Measurements from ENCODE around the gene DIDO1. TPM values are rescaled to one million over a fixed set of nuclear protein-coding genes. Genes with fewer than 3 reads are reported as not detected.
A peak's percentile ranks its signal among the peaks of the same experiment; 100 is the strongest.

The DIDO1 gene
- total and polyA plus RNA-seq, 5 donors, result 23.3 to 42.5 (median 39.0) TPM

DNA sequence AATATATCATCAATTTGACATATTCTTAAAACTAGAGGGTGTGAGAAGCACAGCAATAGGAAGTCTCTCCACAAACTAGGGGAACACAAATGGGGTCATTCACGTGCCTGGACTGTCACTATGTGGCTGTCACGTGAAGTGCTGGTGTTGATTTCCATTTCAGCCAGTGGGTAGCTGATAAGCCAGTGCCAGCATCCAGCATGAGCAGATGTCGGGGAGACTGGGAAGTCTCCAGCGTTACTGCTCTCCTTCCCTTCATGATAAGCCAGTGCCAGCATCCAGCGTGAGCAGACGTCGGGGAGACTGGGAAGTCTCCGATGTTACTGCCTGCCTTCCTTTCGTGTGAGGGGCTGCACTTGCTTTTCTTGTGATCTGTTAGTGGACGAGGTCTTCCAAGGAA is 20.6 kb upstream of the DIDO1 start:
- Histone ChIP-seq H3K4me3 (ENCODE audit: low read length) (no peak overlapping the region), H3K4me1 (ENCODE audit: control insufficient read depth, insufficient read depth, low read length) (peaks cover 2% of the 10 kb centered on the region), H3K27ac (ENCODE audit: low read length) (no peak overlapping the region), H3K27me3 (ENCODE audit: control insufficient read depth, insufficient read depth) (no peaks in the 10 kb centered on the region), H3K9me3 (ENCODE audit: control insufficient read depth, low read length) (no peaks in the 10 kb centered on the region)
- 25% methylated on average over 10 of the region's 10 CpGs for WGBS
- DNase-seq (peak; percentile 69 to 84 (median 81)), ATAC-seq (peak; percentile 83 to 87)
- intact Hi-C loops (cut with DNase I), result loop anchor here in 1 of 4 donors (10.0 kb wide), 1 partner anchor 52 kb away; no protein-coding TSS in a partner anchor

- intact Hi-C loops (cut with DNase I), result loop anchor here in 1 of 4 donors (10.0 kb wide), 1 partner anchor 51 kb away; no protein-coding TSS in a partner anchor
- WGBS, result 88% methylated on average over 25 of the region's 25 CpGs
- no peaks in the 10 kb centered on the region for H3K9me3 ChIP-seq (ENCODE audit: control insufficient read depth, low read length)
- H3K4me3 ChIP-seq (ENCODE audit: low read length), result no peak overlapping the region
- peak in 2 of 3 donors; percentile 43 to 54 for DNase-seq
- H3K27me3 ChIP-seq (ENCODE audit: control insufficient read depth, insufficient read depth), result no peaks in the 10 kb centered on the region
- H3K27ac ChIP-seq (ENCODE audit: low read length), result no peak overlapping the region
- H3K4me1 ChIP-seq (ENCODE audit: control insufficient read depth, insufficient read depth, low read length), result peaks cover 2% of the 10 kb centered on the region
- ATAC-seq, result no peak
Measured at GRCh38 chr20:62945771-62946339, 19.6 kb upstream of the DIDO1 start.

- Histone ChIP-seq H3K9me3 (ENCODE audit: control insufficient read depth, low read length) (no peaks in the 10 kb centered on the region), H3K4me1 (ENCODE audit: control insufficient read depth, insufficient read depth, low read length) (peaks cover 2% of the 10 kb centered on the region), H3K27ac (ENCODE audit: low read length) (no peak overlapping the region), H3K27me3 (ENCODE audit: control insufficient read depth, insufficient read depth) (no peaks in the 10 kb centered on the region), H3K4me3 (ENCODE audit: low read length) (no peak overlapping the region)
- intact Hi-C loops (cut with DNase I), result loop anchor here in 1 of 4 donors (10.0 kb wide), 1 partner anchor 50 kb away; no protein-coding TSS in a partner anchor
- ATAC-seq (no peak), DNase-seq (peak in 1 of 3 donors; percentile 24)
- whole genome bisulfite sequencing, result 88% methylated on average over 10 of the region's 10 CpGs
Measured at GRCh38 chr20:62944746-62945145, 18.4 kb upstream of the DIDO1 start.

DNA sequence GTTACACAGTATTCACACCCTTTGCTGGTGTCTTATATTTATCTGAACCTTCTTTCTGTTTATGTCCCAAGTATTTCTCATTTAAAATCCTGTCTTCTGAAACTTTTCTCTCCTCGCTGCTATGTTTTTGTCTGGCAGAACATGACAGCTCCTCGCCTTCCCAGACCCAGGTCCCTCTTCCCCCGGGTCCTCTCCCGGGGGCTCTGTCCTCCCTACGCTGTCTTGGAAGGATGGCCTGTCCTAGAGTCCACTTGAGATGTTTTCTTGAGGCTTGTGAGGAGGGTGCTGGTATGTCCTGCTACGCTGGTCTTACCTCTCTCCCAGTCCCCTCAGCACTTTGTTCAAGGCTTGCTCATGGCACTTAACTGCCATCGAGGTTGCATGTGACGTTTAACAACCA is 17.9 kb upstream of the DIDO1 start:
- H3K4me1 ChIP-seq (ENCODE audit: control insufficient read depth, insufficient read depth, low read length), result peaks cover 5% of the 10 kb centered on the region
- peak in 1 of 3 donors; percentile 8 for DNase-seq
- no peak for ATAC-seq
- H3K4me3 ChIP-seq (ENCODE audit: low read length), result no peak overlapping the region
- no peaks in the 10 kb centered on the region for H3K9me3 ChIP-seq (ENCODE audit: control insufficient read depth, low read length)
- intact Hi-C loops (cut with DNase I), result loop anchor here in 1 of 4 donors (10.0 kb wide), 1 partner anchor 49 kb away; no protein-coding TSS in a partner anchor
- H3K27me3 ChIP-seq (ENCODE audit: control insufficient read depth, insufficient read depth), result no peaks in the 10 kb centered on the region
- 92% methylated on average over 8 of the region's 8 CpGs for WGBS
- no peak overlapping the region for H3K27ac ChIP-seq (ENCODE audit: low read length)

DNA sequence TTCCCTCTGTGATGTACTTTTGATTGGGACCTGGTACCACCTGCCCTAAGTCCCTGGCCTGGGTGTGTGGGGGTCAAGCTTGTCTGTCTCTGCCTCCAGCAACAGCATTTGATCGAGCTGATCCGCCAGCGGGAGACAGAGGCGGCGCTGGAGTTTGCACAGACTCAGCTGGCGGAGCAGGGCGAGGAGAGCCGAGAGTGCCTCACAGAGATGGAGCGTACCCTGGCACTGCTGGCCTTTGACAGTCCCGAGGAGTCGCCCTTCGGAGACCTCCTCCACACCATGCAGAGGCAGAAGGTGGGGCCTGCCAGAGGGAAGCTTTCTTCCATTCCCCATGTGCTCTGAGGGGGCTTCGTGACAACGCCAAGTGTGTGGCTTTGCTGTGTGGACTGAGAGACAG is 17.1 kb upstream of the DIDO1 start:
- Histone ChIP-seq H3K27me3 (ENCODE audit: control insufficient read depth, insufficient read depth) (no peaks in the 10 kb centered on the region), H3K27ac (ENCODE audit: low read length) (no peak overlapping the region), H3K4me3 (ENCODE audit: low read length) (no peak overlapping the region), H3K4me1 (ENCODE audit: control insufficient read depth, insufficient read depth, low read length) (peaks cover 5% of the 10 kb centered on the region), H3K9me3 (ENCODE audit: control insufficient read depth, low read length) (no peaks in the 10 kb centered on the region)
- 87% methylated on average over 14 of the region's 14 CpGs for WGBS
- DNase-seq, result peak in 2 of 3 donors; percentile 36 to 38
- no peak for ATAC-seq
- intact Hi-C loops (cut with DNase I), result loop anchor here in 1 of 4 donors (10.0 kb wide), 1 partner anchor 49 kb away; no protein-coding TSS in a partner anchor

DNA sequence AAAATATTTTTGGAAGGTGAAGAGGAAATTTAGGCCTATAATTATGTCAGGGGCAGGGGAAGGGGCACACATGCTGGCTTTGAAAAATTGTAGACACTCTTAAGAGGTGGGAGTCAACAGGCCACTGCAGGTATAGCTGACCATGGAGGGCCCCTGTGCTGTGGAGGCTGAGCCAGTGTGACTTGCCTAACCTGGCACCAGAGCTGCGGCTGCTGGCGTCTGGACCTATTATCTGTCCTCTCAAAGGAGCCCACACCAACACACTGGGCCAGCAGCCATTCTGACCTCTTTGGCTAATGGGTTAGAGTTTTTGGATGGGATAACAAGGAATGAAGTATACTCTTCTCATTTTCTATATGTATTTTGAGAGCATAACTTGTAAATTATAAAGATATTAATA is 16.2 kb upstream of the DIDO1 start:
- H3K4me3 ChIP-seq (ENCODE audit: low read length), result no peak overlapping the region
- peaks cover 4% of the 10 kb centered on the region for H3K4me1 ChIP-seq (ENCODE audit: control insufficient read depth, insufficient read depth, low read length)
- ATAC-seq, result no peak
- H3K27ac ChIP-seq (ENCODE audit: low read length), result no peak overlapping the region
- no peaks in the 10 kb centered on the region for H3K9me3 ChIP-seq (ENCODE audit: control insufficient read depth, low read length)
- peak in 2 of 3 donors; percentile 61 to 76 for DNase-seq
- no peaks in the 10 kb centered on the region for H3K27me3 ChIP-seq (ENCODE audit: control insufficient read depth, insufficient read depth)
- intact Hi-C loops (cut with DNase I), result loop anchor here in 1 of 4 donors (10.0 kb wide), 1 partner anchor 48 kb away; no protein-coding TSS in a partner anchor
- 58% methylated on average over 2 of the region's 2 CpGs for WGBS

GRCh38 chr20:62941792-62942191 is 15.5 kb upstream of the DIDO1 start:
- ATAC-seq (no peak), DNase-seq (no peak)
- H3K4me3 ChIP-seq (ENCODE audit: low read length), result no peak overlapping the region
- intact Hi-C loops (cut with DNase I), result loop anchor here in 1 of 4 donors (10.0 kb wide), 1 partner anchor 47 kb away; no protein-coding TSS in a partner anchor
- H3K9me3 ChIP-seq (ENCODE audit: control insufficient read depth, low read length), result no peaks in the 10 kb centered on the region
- 96% methylated on average over 1 of the region's 1 CpG for WGBS
- peaks cover 3% of the 10 kb centered on the region for H3K4me1 ChIP-seq (ENCODE audit: control insufficient read depth, insufficient read depth, low read length)
- no peak overlapping the region for H3K27ac ChIP-seq (ENCODE audit: low read length)
- H3K27me3 ChIP-seq (ENCODE audit: control insufficient read depth, insufficient read depth), result no peaks in the 10 kb centered on the region

DNA sequence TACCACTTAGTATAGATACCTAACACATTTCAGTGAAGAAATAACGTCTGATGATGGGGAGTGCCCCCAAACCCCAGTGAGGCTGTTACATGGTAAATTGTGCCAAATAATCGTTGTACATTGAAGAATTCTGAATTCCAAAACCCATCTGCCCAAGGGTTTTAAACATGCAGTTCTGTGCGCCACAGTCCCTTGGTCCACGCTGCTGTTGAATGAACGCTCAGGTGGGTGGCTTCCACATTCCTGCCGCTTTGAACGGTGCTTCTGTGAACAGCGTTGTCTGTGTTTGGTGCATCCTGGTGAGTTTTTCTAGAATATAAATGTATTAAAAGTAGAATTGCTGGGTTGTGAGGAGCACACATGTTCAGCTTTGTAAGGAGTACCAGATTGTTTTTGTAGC is 14.6 kb upstream of the DIDO1 start:
- ATAC-seq, result no peak
- Histone ChIP-seq H3K27me3 (ENCODE audit: control insufficient read depth, insufficient read depth) (no peaks in the 10 kb centered on the region), H3K4me3 (ENCODE audit: low read length) (no peak overlapping the region), H3K27ac (ENCODE audit: low read length) (no peak overlapping the region), H3K9me3 (ENCODE audit: control insufficient read depth, low read length) (no peaks in the 10 kb centered on the region), H3K4me1 (ENCODE audit: control insufficient read depth, insufficient read depth, low read length) (peaks cover 5% of the 10 kb centered on the region)
- intact Hi-C loops (cut with DNase I), result loop anchor here in 1 of 4 donors (10.0 kb wide), 1 partner anchor 46 kb away; no protein-coding TSS in a partner anchor
- no peak for DNase-seq
- WGBS, result 89% methylated on average over 8 of the region's 8 CpGs

GRCh38 chr20:62938105-62938888 is 12.0 kb upstream of the DIDO1 start, which contains the start of gene GID8:
Gene GID8, plus strand, starts transcription at chr20:62938147. Its CDS starts 3,356 bp downstream, at chr20:62941503.
- peak; percentile 46 to 53 for ATAC-seq
- H3K27me3 ChIP-seq (ENCODE audit: control insufficient read depth, insufficient read depth), result no peaks in the 10 kb centered on the region
- peak within 1 kb of the TSS; percentile 81 for H3K27ac ChIP-seq (ENCODE audit: low read length)
- H3K9me3 ChIP-seq (ENCODE audit: control insufficient read depth, low read length), result no peaks in the 10 kb centered on the region
- intact Hi-C loops (cut with DNase I), result no loop called here
- peaks cover 11% of the 10 kb centered on the region for H3K4me1 ChIP-seq (ENCODE audit: control insufficient read depth, insufficient read depth, low read length)
- peak within 1 kb of the TSS; percentile 88 for H3K4me3 ChIP-seq (ENCODE audit: low read length)
- DNase-seq, result peak; percentile 58 to 81 (median 79)
- WGBS, result under 1% methylated on average over 78 of the region's 79 CpGs

GRCh38 chr20:62937268-62938104 is 11.2 kb upstream of the DIDO1 start:
- ATAC-seq (peak; percentile 95 to 96), DNase-seq (peak; percentile 98 to 99 (median 99))
- peak overlapping the region; percentile 88 for H3K4me3 ChIP-seq (ENCODE audit: low read length)
- H3K9me3 ChIP-seq (ENCODE audit: control insufficient read depth, low read length), result no peaks in the 10 kb centered on the region
- H3K27me3 ChIP-seq (ENCODE audit: control insufficient read depth, insufficient read depth), result no peaks in the 10 kb centered on the region
- H3K4me1 ChIP-seq (ENCODE audit: control insufficient read depth, insufficient read depth, low read length), result peaks cover 11% of the 10 kb centered on the region
- under 1% methylated on average over 92 of the region's 92 CpGs for WGBS
- H3K27ac ChIP-seq (ENCODE audit: low read length), result peak overlapping the region; percentile 81
- intact Hi-C loops (cut with DNase I), result no loop called here

Measured in right cardiac atrium (tissue), 5 donors.